ENCODE data around the gene CORO7.

Gene CORO7

DNA sequence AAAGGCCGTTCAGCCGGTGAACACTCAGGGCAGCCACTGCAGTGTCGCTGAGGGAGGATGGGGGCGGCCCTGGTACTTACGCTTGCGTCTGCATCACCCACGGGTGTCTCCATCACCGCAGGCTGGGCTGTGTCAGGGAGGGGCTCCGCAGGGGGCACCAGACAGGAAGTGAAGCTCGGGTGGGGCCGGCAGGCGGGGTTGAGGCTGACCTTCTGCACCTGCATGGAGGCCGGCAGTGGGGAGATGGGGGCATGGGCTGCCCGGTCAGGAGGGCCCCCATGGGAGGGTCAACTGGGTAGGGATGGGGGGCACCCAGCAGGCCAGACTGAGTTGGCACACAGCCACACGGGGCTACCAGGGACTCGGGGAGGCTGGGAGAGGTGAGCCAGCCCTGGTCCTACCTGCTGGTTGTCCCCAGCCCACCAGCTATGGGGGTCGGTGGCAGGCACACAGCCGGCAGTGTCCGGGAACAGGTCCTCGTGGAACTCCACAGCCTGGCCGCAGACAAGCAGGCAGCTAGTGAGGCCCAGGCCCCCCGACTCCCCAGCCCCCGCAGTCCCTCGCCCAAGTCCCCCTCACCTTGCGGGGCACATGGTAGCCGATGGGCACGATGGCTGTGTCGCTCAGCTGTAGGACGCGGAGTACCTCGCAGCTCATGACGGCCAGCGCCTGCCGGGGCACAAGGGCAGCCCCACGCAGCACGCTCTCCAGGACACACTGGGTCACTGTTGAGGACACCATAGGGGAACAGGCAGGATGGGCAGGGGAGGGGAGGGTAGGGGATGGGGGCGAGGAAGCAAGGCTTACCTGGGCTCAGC is 52.0 kb downstream of the CORO7 start:
- H3K4me3 ChIP-seq (ENCODE audit: low read length): peak overlapping the region; percentile 0; the same call in 1 of the 2 replicates
- peaks cover 51% of the 10 kb centered on the region for H3K4me1 ChIP-seq (ENCODE audit: control insufficient read depth, low read length)
- no peaks in the 10 kb centered on the region for H3K9me2 ChIP-seq (replicated peaks; ENCODE audit: control insufficient read depth, low read length)
- H3F3A ChIP-seq (ENCODE audit: control insufficient read depth, insufficient read depth): no peaks in the 10 kb centered on the region; the same call in 1 of the 2 replicates
- no peaks in the 10 kb centered on the region for H3K27me3 ChIP-seq (ENCODE audit: control insufficient read depth, low read length)
- TF ChIP-seq, protein P1, sequence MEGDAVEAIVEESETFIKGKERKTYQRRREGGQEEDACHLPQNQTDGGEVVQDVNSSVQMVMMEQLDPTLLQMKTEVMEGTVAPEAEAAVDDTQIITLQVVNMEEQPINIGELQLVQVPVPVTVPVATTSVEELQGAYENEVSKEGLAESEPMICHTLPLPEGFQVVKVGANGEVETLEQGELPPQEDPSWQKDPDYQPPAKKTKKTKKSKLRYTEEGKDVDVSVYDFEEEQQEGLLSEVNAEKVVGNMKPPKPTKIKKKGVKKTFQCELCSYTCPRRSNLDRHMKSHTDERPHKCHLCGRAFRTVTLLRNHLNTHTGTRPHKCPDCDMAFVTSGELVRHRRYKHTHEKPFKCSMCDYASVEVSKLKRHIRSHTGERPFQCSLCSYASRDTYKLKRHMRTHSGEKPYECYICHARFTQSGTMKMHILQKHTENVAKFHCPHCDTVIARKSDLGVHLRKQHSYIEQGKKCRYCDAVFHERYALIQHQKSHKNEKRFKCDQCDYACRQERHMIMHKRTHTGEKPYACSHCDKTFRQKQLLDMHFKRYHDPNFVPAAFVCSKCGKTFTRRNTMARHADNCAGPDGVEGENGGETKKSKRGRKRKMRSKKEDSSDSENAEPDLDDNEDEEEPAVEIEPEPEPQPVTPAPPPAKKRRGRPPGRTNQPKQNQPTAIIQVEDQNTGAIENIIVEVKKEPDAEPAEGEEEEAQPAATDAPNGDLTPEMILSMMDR (IDR thresholded peaks at IDR 0.05; ENCODE audit: low read depth, low read length, poor library complexity, severe bottlenecking): no peak
- TF ChIP-seq EZH2phosphoT487 (IDR thresholded peaks at IDR 0.05; ENCODE audit: borderline replicate concordance, low read length): no peak
- H3K79me2 ChIP-seq (ENCODE audit: control insufficient read depth, low read length): no peaks in the 10 kb centered on the region
- peak overlapping the region; percentile 51 for H3K4me2 ChIP-seq (ENCODE audit: low read length)
- H3K9me3 ChIP-seq (ENCODE audit: control insufficient read depth, insufficient read depth, low read length): no peaks in the 10 kb centered on the region
- peaks cover 35% of the 10 kb centered on the region for H3K36me3 ChIP-seq (ENCODE audit: control insufficient read depth, low read length)
- 0 out of 2 replicates have a peak overlapping the region, but pooled peaks have one; percentile 22 for H3K27ac ChIP-seq (ENCODE audit: low read depth, low read length)
- H4K20me1 ChIP-seq (ENCODE audit: control insufficient read depth, insufficient read depth, low read depth, low read length): no peaks in the 10 kb centered on the region

DNA sequence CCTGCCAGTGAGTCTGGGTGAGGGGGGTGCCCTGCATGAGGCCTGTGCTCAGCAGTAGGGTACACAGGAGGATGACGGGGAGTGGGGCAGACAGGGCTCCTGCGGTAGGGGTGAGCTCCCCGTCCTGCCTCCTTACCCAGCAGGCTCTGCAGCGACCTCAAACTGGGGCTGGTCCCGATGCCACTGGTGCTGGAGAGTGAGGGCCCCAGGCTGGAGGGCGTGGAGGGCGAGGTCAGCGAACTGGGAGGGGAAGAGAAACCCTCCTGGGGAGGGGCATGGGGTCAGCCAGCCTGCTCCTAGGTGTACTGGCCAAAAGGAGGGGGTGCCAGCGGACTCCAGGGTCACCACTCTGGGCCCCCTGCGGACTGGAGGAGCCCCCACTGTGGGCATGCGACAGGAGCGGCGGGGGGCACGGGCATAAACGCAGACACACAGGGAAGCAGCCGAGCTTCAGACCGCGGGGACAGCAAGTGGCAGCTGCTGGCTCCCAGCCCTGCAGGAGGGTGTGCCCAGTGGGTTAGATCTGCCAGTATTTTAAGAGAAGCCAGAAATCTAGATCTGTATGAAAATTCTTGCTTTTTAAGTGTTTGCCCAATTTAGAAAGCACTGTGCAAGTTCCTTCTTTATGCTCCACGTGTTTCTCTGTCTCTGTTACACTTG is 53.8 kb downstream of the CORO7 start:
- Histone ChIP-seq H3K79me2 (ENCODE audit: control insufficient read depth, low read length) (no peaks in the 10 kb centered on the region), H3K27me3 (ENCODE audit: control insufficient read depth, low read length) (no peaks in the 10 kb centered on the region), H3K4me3 (ENCODE audit: low read length) (0 out of 2 replicates have a peak overlapping the region, but pooled peaks have one; percentile 1), H3K9me2 (replicated peaks; ENCODE audit: control insufficient read depth, low read length) (no peaks in the 10 kb centered on the region), H3K27ac (ENCODE audit: low read depth, low read length) (peak overlapping the region; percentile 44), H3K4me1 (ENCODE audit: control insufficient read depth, low read length) (peaks cover 51% of the 10 kb centered on the region), H3F3A (ENCODE audit: control insufficient read depth, insufficient read depth) (no peaks in the 10 kb centered on the region; the same call in 1 of the 2 replicates), H3K4me2 (ENCODE audit: low read length) (peak overlapping the region; percentile 42), H3K36me3 (ENCODE audit: control insufficient read depth, low read length) (peaks cover 45% of the 10 kb centered on the region), H4K20me1 (ENCODE audit: control insufficient read depth, insufficient read depth, low read depth, low read length) (no peaks in the 10 kb centered on the region), H3K9me3 (ENCODE audit: control insufficient read depth, insufficient read depth, low read length) (no peaks in the 10 kb centered on the region)
- TF ChIP-seq EZH2phosphoT487 (IDR thresholded peaks at IDR 0.05; ENCODE audit: borderline replicate concordance, low read length): no peak
- TF ChIP-seq, protein P1 (IDR thresholded peaks at IDR 0.05; ENCODE audit: low read depth, low read length, poor library complexity, severe bottlenecking): no peak

DNA sequence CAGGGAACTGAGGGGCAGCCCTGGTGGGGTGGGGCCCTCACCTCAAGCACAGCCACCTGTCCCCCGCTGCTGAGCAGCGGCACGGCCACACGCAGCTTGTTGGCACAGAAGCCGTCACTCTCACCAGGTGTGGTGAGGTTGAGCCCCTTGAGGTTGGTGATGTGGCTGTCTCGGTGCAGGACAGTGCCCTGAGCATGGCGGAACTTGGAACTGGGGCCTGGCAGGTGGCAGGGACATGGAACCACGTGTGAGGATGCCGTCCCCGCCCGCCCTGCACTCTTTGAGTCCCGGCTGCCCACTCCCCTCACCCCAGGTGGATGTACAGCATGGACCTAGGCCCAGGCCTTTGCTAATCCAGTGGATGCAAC is 54.5 kb downstream of the CORO7 start:
- Histone ChIP-seq H4K20me1 (ENCODE audit: control insufficient read depth, insufficient read depth, low read depth, low read length) (no peaks in the 10 kb centered on the region), H3K27ac (ENCODE audit: low read depth, low read length) (no peak overlapping the region), H3K9me2 (replicated peaks; ENCODE audit: control insufficient read depth, low read length) (no peaks in the 10 kb centered on the region), H3K9me3 (ENCODE audit: control insufficient read depth, insufficient read depth, low read length) (no peaks in the 10 kb centered on the region), H3K4me3 (ENCODE audit: low read length) (no peak overlapping the region), H3K27me3 (ENCODE audit: control insufficient read depth, low read length) (no peaks in the 10 kb centered on the region), H3K4me1 (ENCODE audit: control insufficient read depth, low read length) (peaks cover 51% of the 10 kb centered on the region), H3F3A (ENCODE audit: control insufficient read depth, insufficient read depth) (no peaks in the 10 kb centered on the region; the same call in 1 of the 2 replicates), H3K4me2 (ENCODE audit: low read length) (no peak overlapping the region), H3K79me2 (ENCODE audit: control insufficient read depth, low read length) (no peaks in the 10 kb centered on the region), H3K36me3 (ENCODE audit: control insufficient read depth, low read length) (peaks cover 39% of the 10 kb centered on the region)
- TF ChIP-seq, protein P1 (IDR thresholded peaks at IDR 0.05; ENCODE audit: low read depth, low read length, poor library complexity, severe bottlenecking): no peak
- no peak for TF ChIP-seq EZH2phosphoT487 (IDR thresholded peaks at IDR 0.05; ENCODE audit: borderline replicate concordance, low read length)

Data from DOHH2 (cell line).